ENCODE measurements around the gene IPO7. TPM values are rescaled to one million over a fixed set of nuclear protein-coding genes. Genes with fewer than 3 reads are reported as not detected.

IPO7 gene
- polyA plus RNA-seq, 3 donors = 7.0 to 12.9 (median 8.1) TPM

DNA sequence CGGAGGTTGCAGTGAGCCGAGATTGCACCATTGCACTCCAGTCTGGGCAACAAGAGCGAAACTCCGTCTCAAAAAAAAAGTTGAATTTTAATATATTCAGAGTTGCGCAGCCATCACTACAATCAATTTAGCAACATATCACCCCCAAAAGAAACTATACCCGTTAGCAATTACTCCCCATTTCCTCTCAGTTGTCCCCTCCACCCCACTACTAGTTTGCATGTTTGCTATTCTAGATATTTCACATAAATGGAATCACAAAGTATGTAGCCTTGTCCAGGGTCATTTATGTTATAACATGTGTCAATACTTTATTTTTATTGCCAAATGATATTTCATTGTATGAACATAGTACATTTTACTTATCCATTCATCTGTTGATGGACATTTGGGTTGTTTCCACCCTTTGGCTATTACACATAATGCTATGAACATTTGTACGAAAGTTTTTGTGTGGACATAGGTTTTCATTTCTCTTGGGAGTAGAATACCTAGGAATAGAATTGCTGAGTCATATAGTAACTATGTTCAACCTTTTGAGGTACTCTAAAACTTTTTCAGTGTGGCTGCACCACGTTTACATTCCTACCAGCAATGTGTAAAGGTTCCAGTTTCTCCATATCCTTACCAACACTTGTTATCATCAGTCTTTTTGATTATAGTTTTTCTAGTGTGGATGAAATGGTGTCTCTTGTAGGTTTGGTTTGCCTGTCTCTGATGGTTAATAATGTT, 78.5 kb downstream of the IPO7 start:
- peak overlapping the region in 1 of 2 donors; percentile 9 for H3K27ac ChIP-seq (ENCODE audit: low read depth in 1 of 2, low read length in 2 of 2)
- intact Hi-C loops (cut with micrococcal nuclease) = loop anchor here in 1 of 2 donors (10.0 kb wide), 1 partner anchor 842 kb away; the partner anchor contains the start of gene ADM
- H3K4me3 ChIP-seq (replicated peaks in 1 of 3; ENCODE audit: low read depth in 2 of 3, low read length in 3 of 3) = no peak overlapping the region
- Mint-ChIP-seq H3K9me3 (no peaks in the 10 kb centered on the region), H3K4me1 (peaks cover 28% of the 10 kb centered on the region), H3K27ac (peak overlapping the region in 3 of 7 donors; percentile 90 to 98 (median 93)), H3K36me3 (peaks cover 7 to 17% of the 10 kb centered on the region in 2 donors), H3K4me3 (peak overlapping the region; percentile 9 to 23), H3K27me3 (ENCODE audit: low read depth in 3 of 3) (no peaks in the 10 kb centered on the region)
- H3K27me3 ChIP-seq (ENCODE audit: control insufficient read depth in 2 of 2, insufficient read depth in 2 of 2, low read length in 2 of 2) = no peaks in the 10 kb centered on the region
- H4K20me1 ChIP-seq (ENCODE audit: insufficient read depth, low read length) = peaks cover 21% of the 10 kb centered on the region
- H3K9me3 ChIP-seq (replicated peaks in 1 of 2; ENCODE audit: control insufficient read depth in 1 of 2, insufficient read depth in 1 of 2, low read length in 2 of 2) = no peaks in the 10 kb centered on the region
- DNase-seq = no peak
- WGBS (ENCODE audit: insufficient coverage) = 68% methylated on average over 4 of the region's 8 CpGs
- peaks cover 0 to 6% of the 10 kb centered on the region in 2 donors for H3K36me3 ChIP-seq (replicated peaks in 1 of 2; ENCODE audit: control insufficient read depth in 1 of 2, insufficient read depth in 2 of 2, low read length in 2 of 2)
- H3K79me2 ChIP-seq (ENCODE audit: insufficient read depth, low read length) = peaks cover 79% of the 10 kb centered on the region
- TF ChIP-seq, protein P1, sequence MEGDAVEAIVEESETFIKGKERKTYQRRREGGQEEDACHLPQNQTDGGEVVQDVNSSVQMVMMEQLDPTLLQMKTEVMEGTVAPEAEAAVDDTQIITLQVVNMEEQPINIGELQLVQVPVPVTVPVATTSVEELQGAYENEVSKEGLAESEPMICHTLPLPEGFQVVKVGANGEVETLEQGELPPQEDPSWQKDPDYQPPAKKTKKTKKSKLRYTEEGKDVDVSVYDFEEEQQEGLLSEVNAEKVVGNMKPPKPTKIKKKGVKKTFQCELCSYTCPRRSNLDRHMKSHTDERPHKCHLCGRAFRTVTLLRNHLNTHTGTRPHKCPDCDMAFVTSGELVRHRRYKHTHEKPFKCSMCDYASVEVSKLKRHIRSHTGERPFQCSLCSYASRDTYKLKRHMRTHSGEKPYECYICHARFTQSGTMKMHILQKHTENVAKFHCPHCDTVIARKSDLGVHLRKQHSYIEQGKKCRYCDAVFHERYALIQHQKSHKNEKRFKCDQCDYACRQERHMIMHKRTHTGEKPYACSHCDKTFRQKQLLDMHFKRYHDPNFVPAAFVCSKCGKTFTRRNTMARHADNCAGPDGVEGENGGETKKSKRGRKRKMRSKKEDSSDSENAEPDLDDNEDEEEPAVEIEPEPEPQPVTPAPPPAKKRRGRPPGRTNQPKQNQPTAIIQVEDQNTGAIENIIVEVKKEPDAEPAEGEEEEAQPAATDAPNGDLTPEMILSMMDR (IDR thresholded peaks at IDR 0.05) = no peak
- no peak overlapping the region for H3K9ac ChIP-seq (ENCODE audit: insufficient read depth, low read length, poor library complexity, severe bottlenecking)
- H3K4me2 ChIP-seq (replicated peaks; ENCODE audit: extremely low read depth, low read length, poor library complexity, severe bottlenecking) = no peak overlapping the region
- no peak overlapping the region for H2AFZ ChIP-seq (ENCODE audit: insufficient read depth, low read depth, low read length, poor library complexity, severe bottlenecking)
- H3K4me1 ChIP-seq (ENCODE audit: control insufficient read depth in 1 of 2, insufficient read depth in 2 of 2, low read length in 2 of 2) = peaks cover 15 to 25% of the 10 kb centered on the region in 2 donors

DNA sequence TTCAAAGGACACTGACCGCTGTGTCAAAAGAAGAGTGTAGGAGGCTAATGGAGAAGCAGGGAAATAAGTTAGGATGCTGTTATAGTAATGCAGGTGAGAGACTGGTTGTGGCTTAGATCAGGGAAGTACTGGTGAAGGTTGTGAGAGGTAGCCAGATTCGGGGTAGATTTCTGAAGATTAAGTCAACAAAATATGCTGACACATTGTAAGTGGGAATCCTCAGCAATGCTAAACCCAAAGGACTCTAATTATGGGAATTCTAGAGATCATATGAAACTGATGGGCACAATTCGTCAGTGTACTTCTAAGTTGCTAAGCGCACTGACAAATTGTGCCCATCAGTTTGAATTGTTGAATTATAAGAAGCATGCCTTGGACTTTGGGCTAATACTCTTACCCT, 86.3 kb downstream of the IPO7 start:
- no peak overlapping the region for H2AFZ ChIP-seq (ENCODE audit: insufficient read depth, low read depth, low read length, poor library complexity, severe bottlenecking)
- no peaks in the 10 kb centered on the region for H3K4me1 ChIP-seq (ENCODE audit: control insufficient read depth in 1 of 2, insufficient read depth in 2 of 2, low read length in 2 of 2)
- no peaks in the 10 kb centered on the region for H3K4me1 Mint-ChIP-seq
- H3K27me3 ChIP-seq (ENCODE audit: control insufficient read depth in 2 of 2, insufficient read depth in 2 of 2, low read length in 2 of 2) = no peaks in the 10 kb centered on the region
- WGBS (ENCODE audit: insufficient coverage) = 92% methylated on average over 2 of the region's 4 CpGs
- no peak overlapping the region for H3K4me2 ChIP-seq (replicated peaks; ENCODE audit: extremely low read depth, low read length, poor library complexity, severe bottlenecking)
- H3K27me3 Mint-ChIP-seq (ENCODE audit: low read depth in 3 of 3) = no peaks in the 10 kb centered on the region
- no peak overlapping the region for H3K4me3 ChIP-seq (replicated peaks in 1 of 3; ENCODE audit: low read depth in 2 of 3, low read length in 3 of 3)
- DNase-seq = no peak
- H3K9me3 ChIP-seq (replicated peaks in 1 of 2; ENCODE audit: control insufficient read depth in 1 of 2, insufficient read depth in 1 of 2, low read length in 2 of 2) = no peaks in the 10 kb centered on the region
- peaks cover 56% of the 10 kb centered on the region for H4K20me1 ChIP-seq (ENCODE audit: insufficient read depth, low read length)
- no peak overlapping the region for H3K27ac ChIP-seq (ENCODE audit: low read depth in 1 of 2, low read length in 2 of 2)
- peaks cover 56% of the 10 kb centered on the region for H3K79me2 ChIP-seq (ENCODE audit: insufficient read depth, low read length)
- no peaks in the 10 kb centered on the region for H3K9me3 Mint-ChIP-seq
- TF ChIP-seq, protein P1 (IDR thresholded peaks at IDR 0.05) = no peak
- no peak overlapping the region for H3K9ac ChIP-seq (ENCODE audit: insufficient read depth, low read length, poor library complexity, severe bottlenecking)
- H3K36me3 ChIP-seq (replicated peaks in 1 of 2; ENCODE audit: control insufficient read depth in 1 of 2, insufficient read depth in 2 of 2, low read length in 2 of 2) = peaks cover 45 to 77% of the 10 kb centered on the region in 2 donors
- no peak overlapping the region for H3K27ac Mint-ChIP-seq
- H3K4me3 Mint-ChIP-seq = no peak overlapping the region
- intact Hi-C loops (cut with micrococcal nuclease) = no loop called here
- H3K36me3 Mint-ChIP-seq = peaks cover 46 to 74% of the 10 kb centered on the region in 2 donors
